ENCODE measurements around the gene ZC3H7A.

ZC3H7A gene

DNA sequence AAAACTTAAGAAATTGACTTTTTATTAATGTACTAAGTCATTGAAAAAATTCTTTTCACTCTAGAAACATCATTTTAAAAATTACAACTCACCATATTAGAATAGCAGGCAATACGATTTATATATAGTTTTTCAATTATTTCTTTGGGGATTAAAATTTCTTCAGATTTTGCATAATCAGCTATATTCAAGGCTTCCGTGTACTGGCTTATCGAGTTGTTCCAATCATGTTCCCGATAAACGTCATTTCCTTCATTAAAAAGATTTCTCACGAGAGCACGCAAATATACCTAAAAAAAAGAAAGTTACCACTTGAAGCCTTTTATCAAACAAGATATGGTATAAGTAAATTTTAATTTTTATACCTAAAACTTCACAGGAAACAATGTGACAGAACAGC, 18.0 kb downstream of the ZC3H7A start:
- no peak for DNase-seq (ENCODE audit: low spot score)

DNA sequence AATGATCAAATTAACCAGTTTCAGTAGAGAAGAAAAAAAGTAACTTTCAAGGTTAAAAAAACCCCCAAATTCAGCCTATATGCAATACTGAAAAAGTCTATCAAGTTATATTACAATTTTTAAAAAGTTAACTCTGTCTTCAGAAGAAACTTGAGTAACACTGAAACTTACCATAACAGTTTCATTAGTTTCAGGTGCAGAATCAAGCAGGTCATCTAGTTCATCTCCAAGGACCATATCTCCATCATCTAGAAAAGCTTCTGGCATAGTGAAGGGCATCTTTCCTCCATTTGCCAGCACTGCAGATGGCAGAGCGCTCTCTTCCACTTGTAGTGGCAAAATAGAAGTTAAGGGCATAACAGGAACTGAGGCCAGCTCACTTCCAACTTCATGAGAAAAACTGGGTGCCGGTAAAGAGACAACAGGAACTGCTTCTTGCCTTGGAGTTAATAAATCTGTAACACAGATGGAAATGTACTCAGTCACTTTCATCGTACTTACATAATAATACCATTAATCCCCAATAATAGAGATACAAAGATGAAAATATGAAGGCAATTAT, 22.9 kb downstream of the ZC3H7A start:
- DNase-seq (ENCODE audit: low spot score): no peak

DNA sequence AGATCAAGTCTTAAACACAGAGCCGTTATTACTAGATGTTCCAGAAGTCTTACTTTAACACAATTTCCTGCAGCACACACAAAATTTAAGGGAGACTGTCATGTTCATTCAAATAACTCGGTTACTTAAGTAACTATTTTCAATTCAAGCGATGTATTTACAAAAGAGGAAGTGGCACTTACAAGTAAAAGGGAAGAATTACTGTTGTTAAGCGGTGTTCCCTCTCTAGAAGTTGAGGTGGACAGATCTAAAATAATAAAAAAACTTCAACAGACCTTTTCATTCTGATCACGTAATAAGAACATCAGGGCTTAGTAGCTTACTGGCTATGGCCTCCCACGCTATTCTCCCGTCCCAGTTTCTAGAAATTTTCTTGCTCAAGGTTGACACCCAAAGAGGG, 28.2 kb downstream of the ZC3H7A start:
- DNase-seq (ENCODE audit: low spot score): no peak

DNA sequence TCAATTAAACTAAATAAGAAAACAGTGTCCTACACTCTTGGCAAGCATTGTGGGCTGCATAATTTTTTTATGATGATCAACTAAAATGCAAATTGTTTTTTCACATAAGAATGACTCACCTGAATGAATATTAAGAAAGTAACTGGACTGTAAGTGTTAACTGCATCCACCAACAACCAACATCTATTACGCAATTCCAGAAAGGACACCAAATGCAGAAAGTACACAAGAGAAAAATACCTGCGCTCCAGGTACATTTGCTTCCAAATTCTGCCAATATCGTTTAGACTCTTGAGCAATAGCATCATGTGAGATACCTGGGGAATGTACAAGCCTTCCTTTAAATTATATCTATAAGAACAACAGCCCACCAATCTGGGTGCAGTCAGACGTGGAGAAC, 34.6 kb downstream of the ZC3H7A start:
- no peak for DNase-seq (ENCODE audit: low spot score)

DNA sequence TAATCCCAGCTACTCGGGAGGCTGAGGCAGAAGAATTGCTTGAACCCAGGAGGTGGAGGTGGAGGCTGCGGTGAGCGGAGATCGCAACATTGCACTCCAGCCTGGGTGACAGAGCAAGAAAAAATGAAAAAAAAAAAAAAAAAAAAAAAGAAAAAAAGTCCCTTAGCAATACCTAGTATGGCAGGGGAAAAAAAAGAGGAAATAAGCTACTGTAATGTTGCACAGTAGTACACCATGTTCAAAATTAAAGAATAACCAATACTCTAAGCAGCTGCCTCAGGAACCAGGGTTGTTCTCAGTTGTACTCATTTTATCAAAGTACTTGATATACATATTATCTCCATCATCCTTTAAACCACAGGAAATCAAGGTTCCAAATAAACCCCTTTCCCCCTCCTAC, 37.1 kb downstream of the ZC3H7A start:
- no peak for DNase-seq (ENCODE audit: low spot score)

DNA sequence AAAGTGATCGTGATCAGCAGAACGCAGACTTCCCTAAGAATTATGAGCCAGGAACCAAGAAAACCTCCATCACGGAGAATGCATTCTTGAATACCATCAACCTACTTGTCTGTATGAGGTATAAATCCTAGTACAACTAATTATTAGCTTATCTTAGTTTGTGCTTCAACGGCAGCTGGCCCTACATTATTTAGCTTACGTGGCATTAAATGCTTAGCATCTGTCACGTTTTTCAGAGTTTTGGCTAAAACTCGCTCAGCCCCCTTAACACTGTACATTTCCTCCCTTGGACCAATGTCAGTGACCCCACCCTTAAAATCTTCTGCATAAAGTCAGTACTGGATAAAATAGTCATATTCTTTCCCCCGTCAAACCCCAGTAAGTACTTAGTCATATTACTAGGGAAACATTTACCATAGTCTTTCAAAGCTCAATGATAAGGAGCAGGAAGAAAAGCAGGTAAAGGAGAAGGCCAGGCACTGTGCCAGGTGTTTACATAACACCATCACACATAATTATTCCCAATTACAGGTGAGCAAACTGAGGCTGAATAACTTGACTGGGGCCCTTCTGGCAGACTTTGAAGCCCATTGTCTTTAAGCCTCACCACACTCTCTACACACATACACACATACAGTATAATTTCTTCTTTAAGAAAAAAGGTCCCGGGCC, 37.8 kb downstream of the ZC3H7A start:
- no peak for DNase-seq (ENCODE audit: low spot score)

DNA sequence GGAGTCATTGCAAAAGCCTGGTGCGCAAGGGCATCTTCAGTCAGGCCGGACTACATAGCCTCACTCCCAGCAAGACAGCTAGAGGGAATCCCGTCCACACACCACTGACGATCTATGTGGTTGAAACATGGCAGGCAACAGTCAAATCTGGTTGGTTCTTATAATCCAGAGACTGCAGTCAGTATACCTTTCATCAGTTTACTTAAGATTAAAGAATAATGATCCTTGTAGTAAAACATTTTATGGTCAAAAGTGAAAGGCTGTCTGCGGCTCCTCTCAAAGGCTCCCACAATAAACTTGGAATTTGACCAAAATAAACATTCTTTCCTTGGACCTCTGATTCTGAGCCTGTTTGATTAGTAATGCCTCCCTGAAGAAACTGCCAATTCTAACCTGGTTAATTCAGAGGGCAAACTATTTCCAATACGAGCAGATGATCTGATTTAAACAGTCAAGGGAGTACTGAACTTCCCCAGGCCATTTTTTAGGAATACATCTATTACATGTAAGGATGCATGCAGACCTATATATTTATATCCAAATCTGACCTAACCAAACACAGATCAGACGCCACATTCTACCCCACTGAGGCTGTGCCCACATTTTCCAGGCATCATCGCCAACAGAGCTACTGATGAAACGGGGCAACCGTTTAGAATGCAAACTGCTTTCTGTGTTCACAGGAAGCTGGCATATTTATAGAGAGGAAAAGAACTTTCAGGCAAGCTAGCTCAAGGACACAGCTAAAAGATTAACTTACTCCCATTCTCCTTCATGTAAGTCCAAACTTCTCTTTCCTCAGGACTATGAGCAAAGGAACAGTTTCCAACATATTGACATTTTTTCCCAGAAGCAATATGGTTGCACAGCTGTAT, 39.1 kb downstream of the ZC3H7A start:
- DNase-seq (ENCODE audit: low spot score): no peak

DNA sequence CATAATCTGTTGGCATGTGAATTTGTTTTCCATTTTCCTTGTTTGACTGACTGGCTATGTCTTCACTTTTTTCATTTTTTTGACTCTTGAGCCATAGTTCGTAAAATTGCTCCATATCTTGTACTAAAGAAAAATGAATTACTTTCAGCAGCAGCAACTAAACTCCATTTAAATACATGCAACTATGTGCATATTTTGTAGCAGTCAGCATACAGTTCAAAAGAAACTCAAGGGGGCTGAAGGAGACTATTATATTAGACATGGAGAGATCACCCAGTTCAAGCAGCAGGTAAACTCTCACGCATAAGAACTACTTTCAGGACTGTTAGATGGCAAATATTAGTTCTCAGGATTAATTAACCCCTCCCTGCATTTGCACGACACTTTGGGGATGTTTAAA, 40.8 kb downstream of the ZC3H7A start:
- DNase-seq (ENCODE audit: low spot score): no peak

DNA sequence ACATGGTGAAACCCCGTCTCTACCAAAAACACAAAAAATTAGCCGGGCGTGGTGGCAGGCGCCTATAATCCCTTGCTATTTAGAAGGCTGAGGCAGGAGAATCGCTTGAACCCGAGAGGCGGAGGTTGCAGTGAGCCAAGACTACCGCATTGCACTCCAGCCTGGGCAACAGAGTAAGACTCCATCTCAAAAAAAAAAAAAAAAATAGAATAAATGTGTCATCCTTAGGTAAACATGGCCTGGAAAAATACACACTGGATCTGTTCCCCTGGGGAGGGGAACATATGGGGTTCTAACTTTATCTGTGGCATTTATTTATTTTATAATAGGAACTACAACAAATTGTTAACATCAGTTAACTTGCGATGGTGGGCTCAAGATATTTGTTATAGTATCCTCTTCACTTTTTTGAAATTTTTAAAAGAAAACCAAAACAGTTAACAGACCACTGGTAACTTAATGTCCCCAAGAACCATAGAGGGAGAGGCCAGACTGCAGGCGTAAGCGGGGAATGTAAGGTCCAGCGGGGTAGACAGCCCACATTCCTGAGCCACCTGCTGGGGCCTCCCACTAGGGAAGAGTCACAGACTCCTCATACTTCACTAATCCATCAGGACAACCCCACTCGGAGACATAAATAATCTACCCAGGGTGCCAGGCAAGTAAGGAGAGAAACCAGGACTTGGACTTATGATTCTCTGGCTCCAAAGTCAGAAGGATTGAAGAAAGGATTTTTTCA, 41.9 kb downstream of the ZC3H7A start:
- no peak for DNase-seq (ENCODE audit: low spot score)

DNA sequence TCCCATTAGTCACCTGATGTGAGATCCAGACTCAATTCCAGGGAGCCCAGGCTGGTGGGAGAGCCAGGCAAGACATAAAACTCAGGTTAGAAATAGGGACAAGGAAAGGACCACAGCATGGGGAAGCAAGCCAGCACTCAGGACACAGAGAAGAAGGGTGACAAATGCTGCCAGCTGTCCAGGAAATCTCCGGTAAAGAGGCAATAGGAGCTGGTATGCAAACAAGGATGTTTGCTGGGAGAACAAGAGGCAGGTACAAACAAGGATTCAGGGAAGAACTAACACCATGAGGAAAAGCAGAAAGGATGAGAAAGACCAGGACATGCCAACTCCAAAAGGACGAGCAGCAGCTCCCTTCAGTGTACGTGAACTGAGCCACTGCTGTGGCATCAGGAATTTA, 44.2 kb downstream of the ZC3H7A start:
- DNase-seq (ENCODE audit: low spot score): no peak

DNA sequence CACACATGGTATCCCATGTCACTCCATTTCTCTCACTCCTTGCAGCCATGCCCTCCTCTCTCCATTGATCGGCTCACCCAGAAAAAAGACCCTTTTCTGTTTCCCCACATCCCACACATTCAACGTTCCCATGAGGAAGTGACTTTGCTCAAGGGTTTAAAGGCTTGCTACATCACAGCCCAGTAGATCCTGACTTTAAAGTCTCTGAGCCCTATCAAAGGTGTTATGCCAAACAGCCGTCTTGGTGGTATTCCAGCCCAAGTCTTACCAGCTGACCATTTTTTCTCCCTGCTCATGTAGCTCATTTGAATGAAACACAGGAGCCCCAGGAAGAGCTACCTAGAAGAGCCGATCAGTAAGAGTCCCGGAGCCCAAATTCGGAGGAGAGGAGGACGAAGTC, 47.0 kb downstream of the ZC3H7A start:
- DNase-seq (ENCODE audit: low spot score): no peak

DNA sequence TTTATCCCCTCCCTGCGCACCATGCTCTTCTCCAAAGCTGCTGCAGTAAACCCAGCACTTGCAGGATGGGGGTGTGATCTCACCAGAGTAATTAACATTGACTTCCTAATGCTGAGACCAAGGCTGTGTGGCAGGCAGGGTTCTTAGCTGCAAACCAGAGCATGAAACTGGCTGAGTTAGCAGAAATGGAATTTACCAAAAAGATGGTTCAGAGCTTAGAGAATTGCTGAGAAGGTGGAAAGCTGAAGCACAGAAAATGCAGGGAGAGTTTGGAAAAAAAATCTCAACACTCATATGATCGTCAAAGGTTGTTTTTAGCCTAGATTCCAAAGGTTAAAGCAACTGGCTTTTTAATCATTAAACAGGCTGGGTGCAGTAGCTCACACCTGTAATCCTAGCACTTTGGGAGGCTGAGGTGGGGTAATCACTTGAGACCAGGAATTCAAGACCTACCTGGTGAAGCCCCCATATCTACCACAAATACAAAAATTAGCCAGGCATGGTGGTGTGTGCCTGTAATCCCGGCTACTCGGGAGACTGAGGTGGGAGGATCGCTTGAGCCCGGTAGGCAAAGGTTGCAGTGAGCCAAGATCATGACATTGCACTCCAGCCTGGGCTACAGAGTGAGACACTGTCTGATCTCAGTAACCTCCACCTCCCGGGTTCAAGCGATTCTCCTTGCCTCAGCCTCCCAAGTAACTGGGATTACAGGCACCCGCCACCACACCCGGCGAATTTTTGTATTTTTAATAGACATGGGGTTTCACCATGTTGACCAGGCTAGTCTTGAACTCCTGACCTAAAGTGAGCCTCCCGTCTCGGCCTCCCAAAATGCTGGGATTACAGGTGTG, 48.4 kb downstream of the ZC3H7A start:
- no peak for DNase-seq (ENCODE audit: low spot score)

DNA sequence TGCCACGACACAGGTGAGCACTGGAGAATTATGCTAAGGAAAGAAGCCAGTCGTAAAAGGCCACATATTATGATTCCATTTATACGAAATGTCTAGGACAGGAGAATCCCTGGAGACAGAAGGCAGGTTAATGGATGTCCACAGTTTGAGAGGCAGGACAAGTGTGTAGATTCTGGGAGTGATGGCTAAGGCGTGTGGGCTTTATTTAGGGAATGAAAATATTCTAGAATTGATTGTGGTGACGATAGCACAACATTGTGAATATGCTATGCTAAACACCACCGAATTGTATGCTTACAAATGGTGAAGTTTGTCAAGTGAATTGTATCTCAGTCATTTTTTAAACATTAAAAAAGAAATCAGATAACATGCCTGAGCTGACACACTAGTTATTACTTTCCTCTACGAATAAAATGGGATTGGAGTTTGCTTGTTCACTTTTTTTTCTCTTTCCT, 49.1 kb downstream of the ZC3H7A start:
- no peak for DNase-seq (ENCODE audit: low spot score)

DNA sequence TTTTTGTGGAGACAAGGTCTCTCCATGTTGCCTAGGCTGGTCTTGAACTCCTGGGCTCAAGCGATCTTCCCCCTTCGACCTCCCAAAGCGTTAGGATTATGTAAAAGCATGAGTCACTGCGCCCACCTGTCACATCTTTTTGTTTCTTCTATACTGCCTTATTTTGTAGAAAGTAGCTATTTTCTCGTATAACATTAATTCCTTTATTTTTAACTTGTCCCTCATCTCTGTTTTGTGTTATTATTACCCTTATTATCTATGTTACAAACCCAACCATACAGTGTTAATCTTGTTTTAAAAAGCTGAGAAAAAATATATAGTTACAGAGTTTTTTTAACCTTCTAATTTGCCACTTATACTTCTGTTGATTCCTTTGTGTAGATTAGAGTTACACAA, 53.0 kb downstream of the ZC3H7A start:
- no peak for DNase-seq (ENCODE audit: low spot score)

DNA sequence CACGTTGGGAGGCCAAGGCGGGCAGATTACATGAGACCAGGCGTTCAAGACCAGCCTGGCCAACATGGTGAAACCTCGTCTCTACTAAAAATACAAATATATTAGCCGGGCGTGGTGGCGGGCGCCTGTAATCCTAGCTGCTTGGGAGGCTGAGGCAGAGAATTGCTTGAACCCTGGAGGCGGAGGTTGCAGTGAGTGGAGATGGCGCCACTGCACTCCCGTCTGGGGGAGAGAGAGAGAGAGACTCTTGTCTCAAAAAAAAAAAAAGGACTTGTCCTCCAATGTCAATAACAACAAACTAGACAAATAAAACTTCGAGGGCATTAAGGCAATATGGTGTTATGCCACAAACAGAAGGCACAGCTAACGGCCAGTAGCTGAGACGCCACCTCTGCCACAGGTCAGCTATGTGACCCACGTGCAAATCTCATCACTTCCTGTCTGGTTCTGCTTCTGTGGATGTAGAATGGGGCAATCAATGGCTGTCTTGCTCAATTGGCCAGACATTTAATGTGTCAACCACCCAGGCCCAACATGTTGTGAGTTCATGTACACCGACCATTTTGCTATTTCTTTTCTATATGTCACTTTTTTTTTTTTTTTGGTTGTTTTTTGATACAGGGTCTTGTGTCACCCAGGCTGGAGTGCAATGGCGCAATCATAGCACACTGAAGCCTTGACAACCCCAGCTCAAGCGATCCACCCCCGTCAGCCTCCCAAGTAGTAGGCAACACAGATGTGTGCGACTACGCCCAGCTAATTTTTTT, 53.6 kb downstream of the ZC3H7A start:
- DNase-seq (ENCODE audit: low spot score): no peak

DNA sequence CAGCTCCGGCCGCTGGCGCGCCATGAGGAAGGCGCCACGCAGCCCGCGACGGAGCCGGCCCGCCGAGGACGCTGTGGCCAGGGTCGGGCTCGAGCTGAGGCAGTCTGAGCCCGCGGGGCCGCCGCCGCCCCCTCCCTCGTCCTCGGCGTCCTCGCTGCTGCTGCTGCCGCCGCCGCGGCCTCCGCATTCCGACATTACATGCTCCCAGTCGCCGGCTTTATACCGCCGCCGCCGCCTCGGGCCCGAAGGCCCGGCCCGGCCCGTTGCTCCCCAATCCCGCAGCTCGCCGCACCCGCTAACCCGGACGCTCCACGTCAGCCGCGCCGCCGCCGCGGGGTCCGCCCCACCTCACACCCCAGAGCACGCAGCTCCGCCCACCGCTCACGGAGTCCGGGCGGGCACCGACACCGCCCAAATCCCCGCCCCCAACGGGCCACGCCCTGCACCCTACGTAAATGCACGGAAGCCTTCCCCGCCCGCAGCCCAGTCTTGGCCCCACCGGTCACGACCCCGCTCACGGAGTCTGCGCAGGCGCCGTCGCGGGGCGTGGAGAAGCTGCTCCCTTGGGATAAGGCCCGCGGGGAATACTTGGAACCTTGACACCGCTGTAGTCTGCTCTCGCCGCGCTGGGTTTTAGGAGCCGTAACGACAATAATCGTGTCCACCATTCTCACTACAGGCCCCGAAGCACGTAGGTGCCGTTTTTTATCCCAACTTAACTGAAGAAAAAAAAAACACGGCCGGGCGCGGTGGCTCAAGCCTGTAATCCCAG, 54.3 kb downstream of the ZC3H7A start, which contains the start of gene TXNDC11:
TSS of gene TXNDC11 (minus strand) at position 322 of the 772 bp plus-strand sequence. CDS start at position 195, 127 bp downstream.
- DNase-seq (ENCODE audit: low spot score): peak; percentile 98

DNA sequence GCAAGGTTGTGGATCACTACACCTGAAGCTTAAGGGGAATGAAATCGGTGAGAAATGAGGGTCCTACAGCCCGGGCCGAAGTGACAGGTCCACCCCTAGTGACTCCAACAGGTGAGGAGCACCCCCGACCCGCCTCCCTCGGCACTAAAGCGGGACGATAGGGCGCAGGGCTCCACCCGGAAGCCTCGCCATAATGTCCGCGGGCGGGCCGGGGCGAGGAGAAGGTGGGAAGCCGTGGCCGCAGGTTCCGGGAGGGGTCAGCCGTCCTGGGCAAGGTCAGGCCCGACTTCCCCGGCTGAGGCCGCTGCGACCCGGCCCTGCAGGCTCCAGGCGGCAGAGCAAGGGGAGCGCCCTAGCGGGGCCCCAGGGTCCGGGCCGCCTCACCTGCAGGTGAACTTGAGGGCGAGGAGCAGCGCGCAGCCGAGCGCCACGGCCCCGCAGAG, 54.9 kb downstream of the ZC3H7A start:
- peak; percentile 17 for DNase-seq (ENCODE audit: low spot score)

DNA sequence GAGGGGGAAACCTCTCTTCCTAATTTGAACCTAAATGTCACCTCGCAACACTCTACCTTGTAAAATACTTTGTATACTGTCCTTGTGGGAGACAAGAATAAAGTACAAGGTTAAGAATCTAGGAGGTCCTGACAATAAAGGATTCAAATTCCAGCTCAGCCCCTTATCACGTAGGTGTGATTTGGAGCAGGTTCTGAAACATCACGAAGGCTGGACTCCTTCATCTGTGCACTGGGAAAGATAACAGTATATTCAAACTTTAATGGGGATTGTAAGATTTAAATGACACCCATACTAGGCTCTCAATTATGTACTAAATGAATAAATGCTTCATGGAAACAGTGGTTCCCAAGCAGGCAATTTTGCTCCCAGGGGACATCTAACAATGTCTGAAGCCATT, 56.5 kb downstream of the ZC3H7A start:
- DNase-seq (ENCODE audit: low spot score): no peak

DNA sequence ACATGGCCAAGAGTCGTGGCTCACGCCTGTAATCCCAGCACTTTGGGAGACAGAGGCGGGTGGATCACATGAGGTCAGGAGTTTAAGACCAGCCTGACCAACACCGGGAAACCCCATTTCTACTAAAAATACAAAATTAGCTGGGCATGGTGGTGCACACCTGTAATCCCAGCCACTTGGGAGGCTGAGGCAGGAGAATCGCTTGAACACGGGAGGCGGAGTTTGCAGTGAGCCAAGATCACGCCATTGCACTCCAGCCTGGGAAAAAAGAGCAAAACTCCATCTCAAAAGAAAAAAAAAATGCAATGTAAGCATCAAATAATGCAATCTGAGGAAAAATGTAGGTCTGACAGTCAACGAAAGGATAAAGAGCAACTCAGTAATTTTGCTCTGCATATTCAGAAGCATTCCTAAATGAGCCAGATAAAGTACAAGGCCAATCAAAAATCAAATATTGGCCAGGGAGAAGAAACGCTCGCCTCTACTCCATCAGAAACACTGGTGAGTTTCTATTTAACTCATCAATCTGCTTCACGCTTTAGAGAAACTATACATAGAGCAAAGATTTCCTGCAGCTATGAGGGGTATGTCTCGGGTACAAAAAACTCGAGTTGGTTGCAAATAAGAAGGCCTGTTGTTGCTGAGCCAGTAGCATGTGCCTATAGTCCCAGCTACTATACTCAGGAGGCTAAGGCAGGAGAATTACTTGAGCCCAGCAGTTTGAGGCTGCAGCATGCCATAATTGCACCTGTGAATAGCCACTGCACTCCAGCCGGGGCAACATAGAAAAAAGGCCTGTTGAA, 58.1 kb downstream of the ZC3H7A start:
- no peak for DNase-seq (ENCODE audit: low spot score)

Data from CD4-positive, alpha-beta T cell treated with Interleukin-6 at 100 ng/mL for 8 hours (primary cell).